Measurements from ENCODE around the gene CDSN.
"Not testable (repeated sequence)": the region's sequence is repeated elsewhere in the genome, so short reads cannot be mapped to it uniquely, and the experiment has no call there.

CDSN gene

GRCh38 chr6:31086788-31087440 lies 33.3 kb downstream of the CDSN start:
- DNase-seq (ENCODE audit: low read depth in 2 of 2), result no peak

DNA sequence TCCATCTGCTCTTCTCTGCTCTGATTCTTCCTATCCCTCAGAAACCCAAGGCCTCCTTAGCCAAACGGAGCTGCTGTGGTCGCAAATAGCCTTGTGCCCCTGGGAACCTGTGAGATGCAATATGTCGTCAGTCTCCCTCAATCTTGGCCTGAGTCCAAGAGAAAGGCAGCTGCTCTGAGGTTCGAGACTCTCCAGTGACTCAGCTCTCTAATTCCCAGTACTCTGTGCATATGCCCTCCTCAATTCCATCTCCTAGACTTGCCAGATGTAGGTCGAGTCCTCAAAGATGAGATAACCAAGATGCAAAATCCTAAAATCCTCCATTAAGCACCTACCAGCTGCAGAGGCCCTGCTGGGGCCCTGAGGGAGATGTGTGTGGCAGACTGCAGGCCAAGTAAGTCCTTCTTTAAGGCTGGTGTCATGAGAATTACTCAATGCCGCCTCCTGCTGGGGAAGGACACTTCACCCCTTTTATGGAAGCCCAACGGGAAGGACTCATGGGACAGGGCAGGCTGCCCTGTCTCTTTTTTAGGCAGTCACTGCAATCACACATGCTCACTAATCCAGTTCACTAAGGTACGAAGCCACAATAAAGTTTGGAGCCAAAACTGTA lies 36.4 kb downstream of the CDSN start:
- no peak for DNase-seq (ENCODE audit: low read depth in 2 of 2)

DNA sequence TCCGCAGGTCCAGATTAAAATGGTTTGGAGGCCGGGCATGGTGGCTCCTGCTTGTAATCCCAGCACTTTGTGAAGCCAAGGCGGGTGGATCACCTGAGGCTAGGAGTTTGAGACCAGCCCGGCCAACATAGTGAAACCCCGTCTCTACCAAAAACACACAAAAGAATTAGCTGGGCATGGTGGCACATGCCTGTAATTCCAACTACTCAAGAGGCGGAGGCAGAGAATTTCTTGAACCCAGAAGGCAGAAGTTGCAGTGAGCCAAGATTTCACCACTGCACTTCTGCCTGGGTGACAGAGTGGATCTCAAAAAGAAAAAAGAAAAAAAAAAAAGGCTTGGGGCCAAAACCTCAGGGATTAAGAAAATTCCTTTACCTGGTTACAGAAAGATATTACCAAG lies 38.4 kb downstream of the CDSN start:
- no peak for DNase-seq (ENCODE audit: low read depth in 2 of 2)

GRCh38 chr6:31079656-31080261 lies 40.5 kb downstream of the CDSN start:
- peak in 1 of 2 donors; percentile 43 for DNase-seq (ENCODE audit: low read depth in 2 of 2)

DNA sequence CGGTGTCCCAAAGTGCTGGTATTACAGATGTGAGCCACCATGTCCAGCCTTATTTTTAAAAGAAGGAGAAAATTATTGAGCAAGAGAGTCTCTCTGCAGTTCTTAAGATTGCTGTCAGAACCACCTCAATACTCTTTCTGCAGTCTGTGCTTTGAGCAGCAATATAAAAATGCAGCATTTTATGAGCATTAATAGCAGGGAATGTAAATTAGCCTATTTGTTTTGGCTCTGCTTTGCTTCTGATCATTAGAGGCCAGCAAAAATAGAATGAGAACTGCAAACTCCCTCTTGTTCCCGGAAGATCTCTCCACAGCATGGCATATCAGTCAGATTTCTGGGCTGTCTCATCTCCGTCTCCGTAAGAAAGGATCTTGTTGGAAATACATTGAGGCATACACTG lies 43.6 kb downstream of the CDSN start:
- no peak for DNase-seq (ENCODE audit: low read depth in 2 of 2)

- DNase-seq (ENCODE audit: low read depth in 2 of 2), result no peak
Measured at GRCh38 chr6:31075528-31075927, 44.7 kb downstream of the CDSN start.

GRCh38 chr6:31074401-31074800 lies 45.8 kb downstream of the CDSN start:
- DNase-seq (ENCODE audit: low read depth in 2 of 2), result no peak

DNA sequence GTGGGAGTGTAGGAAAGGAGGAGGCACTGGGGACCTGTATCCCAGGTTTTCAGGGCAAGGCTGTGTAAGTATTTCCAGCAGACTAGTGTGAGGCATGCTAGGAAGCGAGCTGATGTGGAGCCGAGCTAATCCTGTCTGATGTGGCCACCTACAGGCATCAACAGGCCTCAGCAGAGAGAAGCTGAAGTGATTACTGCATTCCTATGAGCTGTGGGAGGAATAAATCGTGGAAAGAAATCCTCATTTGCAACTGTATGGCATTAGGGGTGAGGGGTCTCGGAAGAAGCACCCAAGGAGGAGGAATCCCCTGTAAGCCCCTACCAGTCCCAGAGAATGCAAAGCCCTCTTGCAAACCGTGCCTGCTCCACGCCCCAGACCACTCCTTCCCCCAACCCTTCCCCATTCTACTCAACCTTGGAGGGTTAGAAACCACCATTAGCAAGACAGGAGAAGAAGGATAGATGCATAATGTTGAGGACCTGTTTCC lies 49.5 kb downstream of the CDSN start:
- no peak for DNase-seq (ENCODE audit: low read depth in 2 of 2)

DNA sequence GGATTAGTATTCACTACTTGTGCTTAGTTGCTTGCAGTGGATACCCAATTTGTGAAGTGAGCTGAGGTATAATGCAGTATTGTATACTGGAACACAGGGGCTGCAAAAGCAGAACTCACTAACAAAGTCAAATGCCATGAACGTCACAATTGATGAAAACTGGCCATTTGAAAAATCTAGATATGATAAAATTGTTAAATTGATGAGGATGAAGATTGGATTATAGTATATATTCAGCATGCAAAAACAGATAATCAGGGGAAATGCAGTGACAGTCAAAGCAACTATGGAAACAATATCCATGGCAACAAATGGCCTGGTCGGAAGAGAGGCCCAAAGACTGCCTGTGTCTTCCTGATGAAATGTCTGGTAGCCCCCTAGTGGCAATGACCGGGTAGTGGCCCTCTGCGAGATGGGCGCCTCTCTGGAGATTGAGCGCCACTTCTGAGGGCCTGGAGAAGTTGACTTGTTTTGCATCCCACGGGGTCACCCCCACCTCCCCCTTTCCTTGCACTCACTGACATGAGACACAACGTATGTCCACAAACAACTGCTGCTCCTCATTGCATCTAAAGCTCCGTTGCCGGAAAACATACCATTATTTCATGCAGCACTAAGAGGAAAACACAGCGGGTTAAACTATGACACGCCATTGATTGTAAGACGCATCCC lies 51.4 kb downstream of the CDSN start:
- DNase-seq (ENCODE audit: low read depth in 2 of 2), result peak; percentile 19 to 39

DNA sequence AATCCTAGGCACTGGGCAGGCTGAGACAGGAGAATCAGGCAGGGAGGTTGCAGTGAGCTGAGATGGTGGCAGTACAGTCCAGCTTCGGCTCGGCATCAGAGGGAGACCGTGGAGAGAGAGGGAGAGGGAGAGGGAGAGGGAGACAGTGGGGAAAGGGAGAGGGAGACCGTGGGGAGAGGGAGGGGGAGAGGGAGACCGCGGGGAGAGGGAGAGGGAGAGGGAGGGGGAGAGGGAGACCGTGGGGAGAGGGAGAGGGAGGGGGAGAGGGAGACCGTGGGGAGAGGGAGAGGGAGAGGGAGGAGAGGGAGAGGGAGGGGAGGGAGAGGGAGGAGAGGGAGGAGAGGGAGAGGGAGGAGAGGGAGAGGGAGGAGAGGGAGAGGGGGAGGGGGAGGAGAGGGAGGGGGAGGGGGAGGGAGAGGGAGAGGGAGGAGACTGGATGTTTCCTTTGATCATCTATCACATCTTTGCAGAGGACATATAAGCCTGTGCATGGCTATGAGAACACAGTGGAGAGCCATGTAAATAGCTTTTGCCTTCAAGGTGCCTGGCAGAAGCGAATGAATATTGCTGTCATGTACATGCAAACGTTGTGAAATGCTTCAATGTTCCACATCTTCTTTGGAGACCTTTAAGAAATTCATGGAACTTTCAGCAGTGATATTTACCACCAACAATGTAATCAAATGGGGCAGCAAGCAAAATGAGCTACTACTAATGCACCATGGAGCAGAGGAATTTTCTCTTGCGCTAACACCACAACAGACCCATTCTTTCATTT lies 52.2 kb downstream of the CDSN start:
- DNase-seq (ENCODE audit: low read depth in 2 of 2), result not testable (repeated sequence)

DNA sequence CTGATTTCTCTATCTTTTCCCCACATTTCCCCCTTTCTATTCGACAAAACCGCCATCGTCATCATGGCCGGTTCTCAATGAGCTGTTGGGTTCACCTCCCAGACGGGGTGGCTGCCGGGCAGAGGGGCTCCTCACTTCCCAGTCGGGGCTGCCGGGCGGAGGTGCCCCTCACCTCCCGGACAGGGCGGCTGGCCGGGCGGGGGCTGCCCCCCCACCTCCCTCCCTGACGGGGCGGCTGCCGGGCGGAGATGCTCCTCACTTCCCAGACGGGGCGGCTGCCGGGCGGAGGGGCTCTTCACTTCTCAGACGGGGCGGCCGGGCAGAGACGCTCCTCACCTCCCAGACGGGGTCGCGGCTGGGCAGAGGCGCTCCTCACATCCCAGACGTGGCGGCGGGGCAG lies 53.2 kb downstream of the CDSN start:
- not testable (repeated sequence) for DNase-seq (ENCODE audit: low read depth in 2 of 2)

DNA sequence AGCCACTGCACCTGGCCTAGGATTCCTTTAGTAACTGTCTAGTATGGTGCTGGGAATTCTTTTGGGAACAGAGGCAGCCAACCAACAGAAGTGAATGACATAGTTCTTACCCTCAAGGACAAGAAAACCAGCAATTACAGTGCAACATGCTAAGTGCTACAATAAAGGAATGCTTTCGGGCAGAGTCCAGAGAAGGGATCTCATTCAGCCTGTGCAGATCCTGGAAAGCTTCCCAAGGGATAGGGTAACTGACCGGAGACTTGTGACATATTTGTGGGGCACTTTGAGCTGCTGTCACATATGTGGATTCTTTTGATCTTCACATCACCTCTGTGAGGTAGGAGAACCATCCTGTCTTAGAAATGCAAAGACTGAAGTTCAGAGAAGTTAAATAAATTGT lies 54.7 kb downstream of the CDSN start:
- no peak for DNase-seq (ENCODE audit: low read depth in 2 of 2)
